Mononuclear cell (primary cell): Measurements from ENCODE around the gene RAB36. TPM values are rescaled to one million over a fixed set of nuclear protein-coding genes. Genes with fewer than 3 reads are reported as not detected.

ENCODE experiments used
- H3K27me3 ChIP-seq: 2 replicates; pipeline ENCODE4 v1.6.0; 2011; ENCODE audit warnings: low read length, control low read depth; ENCODE audit not compliant: insufficient read depth
- H3K4me1 ChIP-seq: 2 replicates; pipeline ENCODE4 v1.5.1; 2011; ENCODE audit warnings: mild to moderate bottlenecking, low read length, control low read depth; ENCODE audit not compliant: insufficient read depth
- H3K4me3 ChIP-seq: 2 replicates; pipeline ENCODE4 v1.5.1; 2011; ENCODE audit warnings: mild to moderate bottlenecking, low read length, moderate library complexity
- H3K9me3 ChIP-seq: 2 replicates; pipeline ENCODE4 v1.5.1; 2011; ENCODE audit warnings: low read depth, mild to moderate bottlenecking, control low read depth, low read length
- total RNA-seq: library from RNA; depleted of rRNA; stranded (reverse); fragments of >200 nt; gene quantifications from one replicate; pipeline ENCODE4 v1.2.3, GENCODE V29; 2012

Gene RAB36
- total RNA-seq, 1 donor, result not detected

DNA sequence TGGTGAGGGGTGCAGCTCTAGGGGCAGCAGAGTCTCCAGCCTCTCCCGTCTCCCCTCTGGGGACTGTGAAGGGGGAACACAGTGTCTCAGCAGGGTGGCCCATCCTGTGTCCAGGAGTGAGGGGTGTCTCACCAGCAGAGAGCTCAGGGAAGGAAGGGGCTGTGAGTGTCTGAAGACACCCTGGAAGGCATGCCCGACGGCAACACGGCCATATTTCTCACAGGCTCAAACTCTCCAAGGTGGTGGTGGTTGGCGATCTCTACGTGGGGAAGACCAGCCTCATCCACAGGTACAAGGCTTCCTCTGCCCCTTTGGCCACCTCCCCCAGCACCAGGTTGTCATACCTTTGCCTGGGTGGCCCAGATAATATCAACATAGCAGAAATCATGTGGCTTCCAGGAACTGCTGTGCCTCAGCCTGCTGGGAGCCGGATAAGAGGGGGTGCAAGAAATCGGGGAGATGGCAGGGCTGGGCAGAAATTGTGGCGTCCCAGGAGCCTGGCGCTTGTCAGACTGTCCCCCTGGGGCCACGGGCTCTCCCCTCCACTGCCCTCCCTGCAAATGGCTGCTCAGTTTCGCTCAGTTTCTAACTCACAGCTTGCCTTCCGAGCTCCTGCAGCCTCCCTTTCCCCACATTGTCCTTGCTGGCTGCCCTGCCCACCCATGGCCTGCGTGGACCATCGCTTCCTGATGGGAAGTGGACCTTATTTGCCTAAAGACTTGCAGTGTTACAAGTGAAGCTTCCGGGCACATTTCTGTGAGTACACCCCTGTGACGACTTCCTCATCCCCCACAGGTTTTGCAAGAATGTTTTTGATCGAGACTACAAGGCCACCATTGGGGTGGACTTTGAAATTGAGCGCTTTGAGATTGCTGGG, 7.2 kb downstream of the RAB36 start:
- no peaks in the 10 kb centered on the region for H3K27me3 ChIP-seq
- H3K4me1 ChIP-seq, result peaks cover 42% of the 10 kb centered on the region
- H3K9me3 ChIP-seq, result no peaks in the 10 kb centered on the region
- H3K4me3 ChIP-seq, result no peak overlapping the region

DNA sequence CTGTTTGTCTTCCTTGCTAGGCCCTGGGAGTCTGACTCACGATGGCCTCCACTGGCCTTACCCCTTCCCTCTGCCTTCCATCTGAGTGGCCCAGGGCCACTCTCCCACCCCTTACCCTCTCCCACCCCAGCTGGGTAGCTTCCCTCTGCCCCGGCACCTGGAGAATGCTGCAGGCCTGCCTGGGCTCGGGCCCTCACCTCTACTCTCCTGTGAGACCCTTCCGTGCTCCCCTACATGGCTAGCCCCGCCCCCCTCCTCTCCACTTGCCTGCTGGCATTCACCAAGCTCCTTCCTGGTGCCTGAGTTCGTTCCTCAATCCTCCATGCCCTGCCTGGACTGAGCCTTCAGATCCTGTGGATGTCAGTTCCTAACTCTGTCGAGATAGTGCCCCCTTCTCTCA, 8.7 kb downstream of the RAB36 start:
- peaks cover 46% of the 10 kb centered on the region for H3K4me1 ChIP-seq
- no peaks in the 10 kb centered on the region for H3K27me3 ChIP-seq
- H3K4me3 ChIP-seq, result no peak overlapping the region
- no peaks in the 10 kb centered on the region for H3K9me3 ChIP-seq

DNA sequence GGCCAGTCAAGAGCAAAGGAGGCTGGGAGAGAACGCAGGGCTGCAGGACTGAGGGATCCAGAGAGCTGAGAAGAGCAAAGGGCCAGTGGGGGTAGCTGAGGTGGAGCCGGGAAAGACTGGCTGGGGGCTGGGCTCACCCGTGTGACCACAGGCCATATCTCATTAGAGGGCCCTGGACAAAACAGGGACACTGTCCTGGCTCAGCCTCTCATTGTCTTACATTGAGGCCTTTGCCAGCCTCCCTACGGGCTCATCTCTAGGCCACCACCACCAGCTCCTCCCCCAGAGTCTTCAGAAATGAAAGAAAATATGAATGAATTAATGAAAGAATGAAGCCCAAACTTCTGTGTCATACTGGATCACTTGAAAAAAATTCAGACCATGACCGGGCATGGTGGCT, 9.2 kb downstream of the RAB36 start:
- no peaks in the 10 kb centered on the region for H3K27me3 ChIP-seq
- no peaks in the 10 kb centered on the region for H3K9me3 ChIP-seq
- H3K4me3 ChIP-seq, result no peak overlapping the region
- peaks cover 50% of the 10 kb centered on the region for H3K4me1 ChIP-seq

GRCh38 chr22:23155143-23155542, 9.9 kb downstream of the RAB36 start:
- H3K27me3 ChIP-seq, result no peaks in the 10 kb centered on the region
- H3K4me3 ChIP-seq, result no peak overlapping the region
- no peaks in the 10 kb centered on the region for H3K9me3 ChIP-seq
- peaks cover 46% of the 10 kb centered on the region for H3K4me1 ChIP-seq

GRCh38 chr22:23155831-23156230, 10.6 kb downstream of the RAB36 start:
- no peaks in the 10 kb centered on the region for H3K9me3 ChIP-seq
- H3K4me1 ChIP-seq, result peaks cover 42% of the 10 kb centered on the region
- H3K4me3 ChIP-seq, result no peak overlapping the region
- H3K27me3 ChIP-seq, result no peaks in the 10 kb centered on the region

DNA sequence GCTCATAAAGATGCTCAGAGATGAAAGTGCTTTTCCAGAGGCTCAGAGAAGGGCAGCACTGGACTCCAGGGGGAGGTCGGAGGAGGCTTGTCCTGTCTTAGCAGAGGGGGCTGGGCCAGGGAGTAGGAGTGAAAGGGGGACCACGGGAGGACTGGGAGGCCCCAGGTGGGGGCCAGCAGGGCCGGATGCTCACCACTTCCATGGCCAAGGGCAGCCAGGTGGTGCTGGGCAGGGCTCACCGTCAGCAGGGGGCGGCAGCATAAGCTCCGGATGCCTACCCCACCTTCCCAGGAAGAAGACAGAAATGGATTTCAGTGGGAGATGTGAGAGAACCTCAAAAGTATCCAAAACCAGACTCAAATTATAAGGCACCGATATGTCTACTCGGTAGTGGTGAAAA, 11.0 kb downstream of the RAB36 start:
- Histone ChIP-seq H3K9me3 (no peaks in the 10 kb centered on the region), H3K27me3 (no peaks in the 10 kb centered on the region), H3K4me3 (no peak overlapping the region), H3K4me1 (peaks cover 39% of the 10 kb centered on the region)

DNA sequence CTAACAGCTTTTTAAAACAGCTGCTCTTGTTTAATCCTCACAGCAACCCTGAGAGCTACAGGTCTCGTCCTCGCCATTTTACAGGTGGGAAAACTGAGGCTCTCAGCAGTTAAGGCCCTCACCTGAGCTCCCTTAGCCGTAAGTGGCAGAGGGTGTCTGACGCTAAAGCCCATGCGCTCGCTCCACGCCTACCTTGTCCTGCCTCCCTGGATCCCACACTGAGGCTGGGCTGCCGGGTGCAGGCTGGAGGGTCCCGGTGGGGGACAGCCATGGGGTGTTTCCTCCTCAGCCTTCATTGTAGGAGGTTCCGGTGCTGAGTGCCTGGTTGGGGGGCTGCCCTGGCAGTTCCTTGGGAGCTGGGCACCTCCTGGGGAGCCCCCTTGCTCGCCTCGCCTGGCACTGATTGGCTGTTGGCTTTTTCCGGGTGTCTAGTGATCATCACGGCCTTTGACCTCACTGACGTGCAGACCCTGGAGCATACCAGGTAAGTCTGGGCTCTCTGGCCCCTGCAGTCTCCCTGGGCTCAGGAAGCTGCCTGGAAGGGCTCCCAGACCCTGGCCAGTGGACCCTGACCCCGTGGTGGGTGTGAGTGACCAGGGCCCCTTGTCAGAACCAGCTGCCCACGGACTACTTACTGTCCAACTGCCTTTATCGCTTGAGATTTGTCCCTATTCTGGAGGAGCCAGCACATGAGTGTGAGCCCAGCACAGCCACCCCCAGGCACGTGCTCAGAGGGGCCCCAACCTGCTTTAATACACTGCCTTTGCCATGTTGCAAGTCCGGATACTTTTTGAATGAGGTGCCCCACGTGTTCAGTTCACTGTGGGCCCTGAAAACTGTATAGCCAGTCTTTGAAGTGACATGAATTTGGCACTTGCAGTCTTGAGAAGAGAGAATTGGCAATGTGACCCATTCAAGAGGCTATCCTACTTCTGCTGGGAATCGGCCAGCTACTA, 12.6 kb downstream of the RAB36 start:
- Histone ChIP-seq H3K4me3 (no peak overlapping the region), H3K4me1 (peaks cover 29% of the 10 kb centered on the region), H3K9me3 (no peaks in the 10 kb centered on the region), H3K27me3 (no peaks in the 10 kb centered on the region)

- no peaks in the 10 kb centered on the region for H3K27me3 ChIP-seq
- H3K4me3 ChIP-seq, result no peak overlapping the region
- peaks cover 20% of the 10 kb centered on the region for H3K4me1 ChIP-seq
- no peaks in the 10 kb centered on the region for H3K9me3 ChIP-seq
These were observed 13.4 kb downstream of the RAB36 start for GRCh38 chr22:23158516-23159290.

DNA sequence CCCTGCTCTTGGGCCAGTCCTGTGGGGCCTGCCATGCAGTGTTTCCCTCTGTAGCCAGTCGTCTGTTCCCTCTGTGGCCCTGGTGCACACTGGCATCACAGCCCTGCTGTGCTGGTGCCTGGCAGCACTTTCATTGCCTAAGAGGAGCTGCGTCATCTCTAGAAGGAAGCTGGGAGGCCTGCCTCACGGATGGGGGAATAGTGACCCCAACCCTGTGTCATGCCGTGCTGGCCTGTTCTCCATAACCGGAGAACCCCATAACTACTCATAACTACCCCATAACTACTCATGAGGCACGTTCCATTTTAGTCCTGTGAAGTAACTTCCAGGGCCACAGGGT, 14.0 kb downstream of the RAB36 start:
- H3K4me3 ChIP-seq, result no peak overlapping the region
- H3K27me3 ChIP-seq, result no peaks in the 10 kb centered on the region
- no peaks in the 10 kb centered on the region for H3K9me3 ChIP-seq
- peaks cover 15% of the 10 kb centered on the region for H3K4me1 ChIP-seq

DNA sequence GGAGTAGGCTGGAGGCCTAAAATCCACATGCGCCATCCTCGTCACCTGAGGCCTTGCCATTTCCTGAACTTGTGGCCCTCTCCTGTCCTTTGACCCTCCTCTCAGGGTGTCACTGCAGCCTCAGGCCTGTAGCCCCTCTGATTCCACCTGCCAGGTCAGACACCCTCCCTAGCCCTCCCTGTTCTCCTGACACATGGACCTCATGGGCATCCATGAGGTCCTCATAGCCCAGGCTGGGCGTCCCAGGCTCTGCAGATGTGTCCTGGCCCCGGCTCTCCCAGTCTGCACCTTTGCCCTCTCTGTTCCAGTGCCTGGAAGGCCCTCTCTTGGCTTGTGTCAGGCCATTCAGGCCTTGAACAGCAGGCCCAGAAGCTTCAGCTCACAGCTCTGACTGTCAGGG, 15.8 kb downstream of the RAB36 start:
- H3K27me3 ChIP-seq, result no peaks in the 10 kb centered on the region
- H3K4me1 ChIP-seq, result peaks cover 14% of the 10 kb centered on the region
- no peak overlapping the region for H3K4me3 ChIP-seq
- H3K9me3 ChIP-seq, result no peaks in the 10 kb centered on the region

DNA sequence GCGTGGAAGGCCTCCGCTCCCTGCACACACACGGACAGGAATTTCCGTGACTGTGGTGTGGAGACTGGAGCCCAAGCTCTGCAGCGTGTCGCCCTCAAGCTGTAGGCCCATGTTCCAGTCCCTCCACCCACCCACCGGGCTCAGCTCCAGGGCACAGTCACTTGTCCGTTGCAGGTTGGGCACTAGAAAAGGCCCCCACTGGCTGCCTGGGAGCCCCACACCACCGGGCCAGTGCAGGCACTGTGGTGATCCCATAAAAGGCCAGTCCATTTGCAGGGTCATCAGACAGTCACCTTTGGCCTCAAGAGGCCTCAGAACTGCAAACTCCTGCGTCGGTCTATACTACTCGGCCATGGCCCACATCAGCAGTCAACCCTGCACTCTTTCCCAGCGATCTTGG, 16.3 kb downstream of the RAB36 start:
- Histone ChIP-seq H3K4me3 (no peak overlapping the region), H3K9me3 (no peaks in the 10 kb centered on the region), H3K4me1 (peaks cover 14% of the 10 kb centered on the region), H3K27me3 (no peaks in the 10 kb centered on the region)

DNA sequence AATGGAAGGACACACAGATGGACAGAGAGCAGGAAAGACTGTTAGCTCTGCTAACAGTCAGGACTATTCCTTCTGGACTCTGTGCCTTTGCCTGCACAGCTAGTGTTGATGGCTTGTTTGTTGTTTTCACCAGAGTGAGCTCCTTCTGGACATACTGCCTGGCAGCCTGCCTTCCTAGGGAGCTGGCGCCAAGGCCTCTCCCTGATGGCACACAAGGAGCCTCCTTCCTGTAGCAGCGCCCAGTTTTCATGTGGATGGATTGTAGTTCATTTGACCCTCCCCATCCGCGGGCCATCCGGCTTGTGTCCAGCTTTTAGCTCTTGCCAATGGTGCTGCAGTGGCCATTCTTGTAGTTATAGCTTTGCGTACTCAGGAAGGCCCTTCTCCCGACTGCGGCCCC, 18.4 kb downstream of the RAB36 start:
- H3K27me3 ChIP-seq, result no peaks in the 10 kb centered on the region
- peaks cover 8% of the 10 kb centered on the region for H3K4me1 ChIP-seq
- H3K4me3 ChIP-seq, result no peak overlapping the region
- no peaks in the 10 kb centered on the region for H3K9me3 ChIP-seq

DNA sequence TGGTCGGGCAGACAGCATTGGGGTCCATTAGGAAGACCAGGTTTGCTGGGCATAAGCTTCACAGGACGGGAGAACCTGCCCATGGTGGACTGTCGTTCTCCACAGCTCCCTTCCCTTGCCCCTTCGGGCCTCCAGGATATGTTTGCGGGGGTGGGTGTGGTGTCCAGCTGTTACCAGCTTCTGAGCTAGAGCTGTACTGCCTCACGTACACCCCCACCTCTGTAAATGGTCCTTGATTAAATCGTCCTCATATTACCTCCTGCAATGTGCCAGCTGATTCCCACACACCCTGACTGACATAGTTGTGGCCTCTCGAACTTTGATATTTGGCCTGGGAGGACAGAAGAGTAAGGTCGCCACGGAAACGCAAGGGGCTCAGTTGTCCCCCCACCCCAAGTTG, 18.8 kb downstream of the RAB36 start:
- Histone ChIP-seq H3K27me3 (no peaks in the 10 kb centered on the region), H3K9me3 (no peaks in the 10 kb centered on the region), H3K4me1 (peaks cover 4% of the 10 kb centered on the region), H3K4me3 (no peak overlapping the region)

DNA sequence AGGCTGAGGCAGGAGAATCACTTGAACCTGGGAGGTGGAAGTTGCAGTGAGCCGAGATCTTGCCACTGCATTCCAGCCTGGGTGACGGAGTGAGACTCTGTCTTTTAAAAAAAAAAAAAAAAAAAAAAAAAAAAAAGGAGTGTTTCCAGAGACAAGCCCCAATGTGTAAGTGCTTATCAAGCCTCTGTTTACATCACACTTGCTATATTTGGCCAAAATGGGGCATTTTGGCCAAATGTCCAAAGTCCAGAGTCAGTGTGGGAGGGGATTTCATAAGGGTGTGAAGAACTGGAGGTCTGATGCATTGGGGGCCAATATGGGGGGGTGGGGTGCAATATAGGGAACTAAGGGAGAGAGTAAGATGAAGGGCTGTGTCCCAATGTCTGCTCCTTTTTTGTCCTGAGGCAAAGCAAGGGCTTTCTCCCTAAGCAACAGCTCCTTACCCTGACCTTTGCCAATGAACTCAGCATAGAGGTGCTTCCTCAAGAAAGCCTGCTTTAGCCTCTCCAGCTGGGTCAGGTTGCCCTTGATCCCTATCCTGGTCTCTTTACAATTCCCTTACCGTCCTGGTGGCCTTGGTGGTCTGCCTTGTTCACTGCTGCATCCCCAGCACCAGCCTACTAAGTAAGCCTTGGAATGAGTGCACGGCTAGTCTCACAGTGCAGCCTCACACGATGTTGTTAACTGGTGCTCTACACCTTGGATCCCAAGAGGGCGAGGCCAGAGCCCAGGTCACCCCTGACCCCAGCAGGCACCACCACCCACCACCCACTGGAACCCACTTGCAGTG, 21.0 kb downstream of the RAB36 start:
- no peaks in the 10 kb centered on the region for H3K4me1 ChIP-seq
- no peaks in the 10 kb centered on the region for H3K27me3 ChIP-seq
- no peaks in the 10 kb centered on the region for H3K9me3 ChIP-seq
- no peak overlapping the region for H3K4me3 ChIP-seq
